Body of pancreas (tissue), 4 donors: ENCODE data around the gene LITAFD.

Experiments
- CTCF ChIP-seq, 7 experiments: fragments of 450-650 bp in 4 of 7; fragments of 200-600 bp in 3 of 7; sonication (generic) in 3 of 7; IDR thresholded peaks; one replicate each; pipeline ENCODE4 v1.5.1; 2016 to 2019; ENCODE audit warnings: antibody characterized with exemption in 7 of 7
- POLR2A ChIP-seq, 3 donors: fragments of 450-650 bp; IDR thresholded peaks; one replicate each; pipeline ENCODE4 v1.6.1; 2016; ENCODE audit warnings: antibody characterized with exemption in 3 of 3, mild to moderate bottlenecking in 2 of 3

DNA sequence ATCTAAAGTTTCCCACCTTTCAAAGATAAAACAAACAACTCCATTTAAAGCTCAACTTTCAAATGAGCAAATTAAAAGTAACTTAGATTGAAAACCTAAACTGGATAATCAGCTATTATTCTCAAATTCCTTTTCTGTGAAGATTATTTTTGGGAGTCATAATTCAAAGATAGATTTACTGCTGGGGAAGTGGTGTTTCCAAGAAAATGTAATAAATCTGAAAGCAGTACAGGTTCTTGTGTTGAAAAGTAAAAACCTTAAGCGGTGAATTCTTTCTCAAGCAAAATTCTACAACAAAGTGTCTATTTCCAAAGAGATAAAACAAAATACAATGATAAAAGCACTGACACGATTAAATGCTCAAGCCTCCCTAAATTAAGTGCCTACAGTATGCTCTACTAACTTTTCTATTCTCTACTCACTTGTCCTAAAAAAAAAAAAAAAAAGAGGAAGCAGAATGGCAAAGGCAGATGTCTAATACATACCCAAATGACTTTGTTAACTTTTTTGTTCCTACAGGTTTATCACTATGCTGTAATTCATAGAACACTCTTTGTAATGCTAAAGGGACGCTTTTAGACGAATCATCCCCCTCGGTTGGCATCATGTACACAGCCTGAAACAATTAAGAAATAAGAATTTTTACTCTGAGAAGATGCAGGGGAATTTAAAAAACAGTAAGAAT, 34.5 kb downstream of the LITAFD start:
- TF ChIP-seq POLR2A (IDR thresholded peaks at IDR 0.05) (no peak), CTCF (IDR thresholded peaks at IDR 0.05) (no peak)
